ENCODE measurements around the gene CGA.

GRCh38 chr6:87136963-87137362, 42.1 kb upstream of the CGA start:
- TF ChIP-seq POLR2A (IDR thresholded peaks at IDR 0.05), result no peak
- TF ChIP-seq, protein P1, sequence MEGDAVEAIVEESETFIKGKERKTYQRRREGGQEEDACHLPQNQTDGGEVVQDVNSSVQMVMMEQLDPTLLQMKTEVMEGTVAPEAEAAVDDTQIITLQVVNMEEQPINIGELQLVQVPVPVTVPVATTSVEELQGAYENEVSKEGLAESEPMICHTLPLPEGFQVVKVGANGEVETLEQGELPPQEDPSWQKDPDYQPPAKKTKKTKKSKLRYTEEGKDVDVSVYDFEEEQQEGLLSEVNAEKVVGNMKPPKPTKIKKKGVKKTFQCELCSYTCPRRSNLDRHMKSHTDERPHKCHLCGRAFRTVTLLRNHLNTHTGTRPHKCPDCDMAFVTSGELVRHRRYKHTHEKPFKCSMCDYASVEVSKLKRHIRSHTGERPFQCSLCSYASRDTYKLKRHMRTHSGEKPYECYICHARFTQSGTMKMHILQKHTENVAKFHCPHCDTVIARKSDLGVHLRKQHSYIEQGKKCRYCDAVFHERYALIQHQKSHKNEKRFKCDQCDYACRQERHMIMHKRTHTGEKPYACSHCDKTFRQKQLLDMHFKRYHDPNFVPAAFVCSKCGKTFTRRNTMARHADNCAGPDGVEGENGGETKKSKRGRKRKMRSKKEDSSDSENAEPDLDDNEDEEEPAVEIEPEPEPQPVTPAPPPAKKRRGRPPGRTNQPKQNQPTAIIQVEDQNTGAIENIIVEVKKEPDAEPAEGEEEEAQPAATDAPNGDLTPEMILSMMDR (IDR thresholded peaks at IDR 0.05), result no peak

Data from testis (tissue), 2 donors.